ENCODE data around the gene ADCY1. TPM values are rescaled to one million over a fixed set of nuclear protein-coding genes. Genes with fewer than 3 reads are reported as not detected.

Gene ADCY1
- total and polyA plus RNA-seq, 2 donors from 2014 or later = 2.9 to 3.7 TPM

GRCh38 chr7:45661302-45661995, 87.3 kb downstream of the ADCY1 start:
- Histone ChIP-seq H3K27me3 (ENCODE audit: control insufficient read depth, insufficient read depth, low read length) (no peaks in the 10 kb centered on the region), H3K4me3 (ENCODE audit: low read length in 3 of 3) (no peak overlapping the region), H3K4me1 (ENCODE audit: control insufficient read depth in 2 of 3, insufficient read depth in 2 of 3, low read depth in 1 of 3, low read length in 3 of 3) (no peaks in the 10 kb centered on the region), H3K27ac (ENCODE audit: low read depth in 2 of 2, low read length in 2 of 2) (no peak overlapping the region), H3K9me3 (ENCODE audit: control insufficient read depth in 2 of 3, insufficient read depth in 1 of 3, low read length in 3 of 3) (no peaks in the 10 kb centered on the region), H3K36me3 (ENCODE audit: control insufficient read depth in 2 of 3, insufficient read depth in 3 of 3, low read length in 3 of 3) (no peaks in the 10 kb centered on the region), H3K9ac (ENCODE audit: low read length in 3 of 3) (no peak overlapping the region)
- intact Hi-C loops (cut with DNase I) = no loop called here
- DNase-seq (peak in 2 of 5 donors; percentile 4 to 14), FAIRE-seq (no peak)
- TF ChIP-seq, protein P1, sequence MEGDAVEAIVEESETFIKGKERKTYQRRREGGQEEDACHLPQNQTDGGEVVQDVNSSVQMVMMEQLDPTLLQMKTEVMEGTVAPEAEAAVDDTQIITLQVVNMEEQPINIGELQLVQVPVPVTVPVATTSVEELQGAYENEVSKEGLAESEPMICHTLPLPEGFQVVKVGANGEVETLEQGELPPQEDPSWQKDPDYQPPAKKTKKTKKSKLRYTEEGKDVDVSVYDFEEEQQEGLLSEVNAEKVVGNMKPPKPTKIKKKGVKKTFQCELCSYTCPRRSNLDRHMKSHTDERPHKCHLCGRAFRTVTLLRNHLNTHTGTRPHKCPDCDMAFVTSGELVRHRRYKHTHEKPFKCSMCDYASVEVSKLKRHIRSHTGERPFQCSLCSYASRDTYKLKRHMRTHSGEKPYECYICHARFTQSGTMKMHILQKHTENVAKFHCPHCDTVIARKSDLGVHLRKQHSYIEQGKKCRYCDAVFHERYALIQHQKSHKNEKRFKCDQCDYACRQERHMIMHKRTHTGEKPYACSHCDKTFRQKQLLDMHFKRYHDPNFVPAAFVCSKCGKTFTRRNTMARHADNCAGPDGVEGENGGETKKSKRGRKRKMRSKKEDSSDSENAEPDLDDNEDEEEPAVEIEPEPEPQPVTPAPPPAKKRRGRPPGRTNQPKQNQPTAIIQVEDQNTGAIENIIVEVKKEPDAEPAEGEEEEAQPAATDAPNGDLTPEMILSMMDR (IDR thresholded peaks at IDR 0.05; ENCODE audit: borderline replicate concordance, extremely low read depth, insufficient read depth) = no peak

DNA sequence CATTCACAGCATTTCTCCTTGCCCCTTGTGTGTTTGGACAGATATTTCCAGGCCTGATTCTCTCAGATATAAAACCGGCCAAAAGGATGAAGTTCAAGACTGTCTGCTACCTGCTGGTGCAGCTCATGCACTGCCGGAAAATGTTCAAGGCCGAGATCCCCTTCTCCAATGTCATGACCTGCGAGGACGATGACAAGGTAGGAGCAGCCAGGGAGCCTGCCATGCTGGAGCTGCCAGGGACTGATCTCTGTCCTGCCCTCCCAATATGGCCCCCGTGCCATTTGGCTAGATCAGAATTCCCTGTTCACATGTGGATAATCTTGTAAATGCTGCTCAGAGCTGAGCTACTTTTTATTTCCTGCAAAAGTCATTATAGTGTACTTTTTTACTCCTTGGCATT, 87.8 kb downstream of the ADCY1 start:
- TF ChIP-seq, protein P1 (IDR thresholded peaks at IDR 0.05; ENCODE audit: borderline replicate concordance, extremely low read depth, insufficient read depth) = no peak
- no peaks in the 10 kb centered on the region for H3K9me3 ChIP-seq (ENCODE audit: control insufficient read depth in 2 of 3, insufficient read depth in 1 of 3, low read length in 3 of 3)
- H3K27ac ChIP-seq (ENCODE audit: low read depth in 2 of 2, low read length in 2 of 2) = no peak overlapping the region
- H3K9ac ChIP-seq (ENCODE audit: low read length in 3 of 3) = no peak overlapping the region
- H3K4me1 ChIP-seq (ENCODE audit: control insufficient read depth in 2 of 3, insufficient read depth in 2 of 3, low read depth in 1 of 3, low read length in 3 of 3) = no peaks in the 10 kb centered on the region
- no peak for FAIRE-seq
- H3K4me3 ChIP-seq (ENCODE audit: low read length in 3 of 3) = no peak overlapping the region
- no peaks in the 10 kb centered on the region for H3K27me3 ChIP-seq (ENCODE audit: control insufficient read depth, insufficient read depth, low read length)
- intact Hi-C loops (cut with DNase I) = no loop called here
- H3K36me3 ChIP-seq (ENCODE audit: control insufficient read depth in 2 of 3, insufficient read depth in 3 of 3, low read length in 3 of 3) = no peaks in the 10 kb centered on the region
- DNase-seq = peak in 1 of 5 donors; percentile 11

GRCh38 chr7:45662540-45663166, 88.5 kb downstream of the ADCY1 start:
- TF ChIP-seq, protein P1 (IDR thresholded peaks at IDR 0.05; ENCODE audit: borderline replicate concordance, extremely low read depth, insufficient read depth) = no peak
- FAIRE-seq = no peak
- no peaks in the 10 kb centered on the region for H3K27me3 ChIP-seq (ENCODE audit: control insufficient read depth, insufficient read depth, low read length)
- H3K9me3 ChIP-seq (ENCODE audit: control insufficient read depth in 2 of 3, insufficient read depth in 1 of 3, low read length in 3 of 3) = no peaks in the 10 kb centered on the region
- H3K9ac ChIP-seq (ENCODE audit: low read length in 3 of 3) = no peak overlapping the region
- no peaks in the 10 kb centered on the region for H3K36me3 ChIP-seq (ENCODE audit: control insufficient read depth in 2 of 3, insufficient read depth in 3 of 3, low read length in 3 of 3)
- intact Hi-C loops (cut with DNase I) = no loop called here
- H3K4me1 ChIP-seq (ENCODE audit: control insufficient read depth in 2 of 3, insufficient read depth in 2 of 3, low read depth in 1 of 3, low read length in 3 of 3) = no peaks in the 10 kb centered on the region
- peak in 2 of 5 donors; percentile 5 to 15 for DNase-seq
- no peak overlapping the region for H3K4me3 ChIP-seq (ENCODE audit: low read length in 3 of 3)
- H3K27ac ChIP-seq (ENCODE audit: low read depth in 2 of 2, low read length in 2 of 2) = no peak overlapping the region
